ENCODE data around the gene ABCA7. TPM values are rescaled to one million over a fixed set of nuclear protein-coding genes. Genes with fewer than 3 reads are reported as not detected.
A peak's percentile ranks its signal among the peaks of the same experiment; 100 is the strongest.

ABCA7 gene
- total and polyA plus RNA-seq, 2 of the 13 experiments (the other 11 are each of a cell fraction or from before 2014, with no cell fraction given), result 4.4 to 32.4 TPM

DNA sequence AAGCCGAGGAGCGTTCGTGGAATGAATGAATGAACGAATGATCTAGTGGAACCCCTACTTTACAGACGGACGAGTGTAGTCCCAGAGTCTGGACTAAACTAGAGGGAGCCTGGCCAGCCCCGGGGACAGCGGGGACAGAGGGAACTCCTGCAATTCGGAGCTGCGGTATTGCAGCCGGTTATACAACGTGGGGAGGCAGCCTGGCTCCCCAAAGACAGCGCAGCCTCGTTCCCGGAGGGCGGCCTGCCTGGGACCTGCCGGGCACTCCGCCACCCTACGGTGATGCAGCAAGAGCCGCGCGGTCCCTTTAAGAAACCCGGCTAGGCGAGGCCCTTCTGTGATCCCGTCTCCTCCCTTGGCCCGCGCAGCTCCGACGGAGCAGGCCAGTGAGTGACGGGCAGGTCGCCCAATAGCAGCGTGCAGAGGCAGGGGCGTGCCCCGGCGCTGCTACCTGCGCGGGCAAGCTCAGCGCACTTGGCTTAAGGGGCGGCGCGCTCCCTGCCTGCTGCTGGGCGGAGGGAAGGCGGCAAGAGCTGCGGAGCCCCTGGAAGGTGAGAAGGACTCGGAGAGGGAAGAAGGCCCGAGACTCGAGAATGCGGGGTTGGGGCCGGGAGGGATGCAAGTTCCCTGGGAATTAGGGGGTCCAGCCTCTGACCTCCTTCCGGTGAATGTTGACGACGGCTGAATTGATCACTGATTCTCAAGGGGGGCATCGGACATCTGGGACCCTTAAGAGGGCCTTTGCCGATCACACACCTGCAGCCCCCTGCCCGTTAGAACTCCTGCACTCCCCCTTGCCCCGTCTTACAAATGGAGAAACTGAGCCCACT lies at the start of gene ABCA7 (continued):
- TF ChIP-seq PCBP1 (IDR thresholded peaks at IDR 0.05; ENCODE audit: borderline replicate concordance, low read depth, low read length), result 0 out of 2 replicates have a peak, but pooled peaks have one; percentile 68
- no peak for TF ChIP-seq RARG (CRISPR knock-in tag; IDR thresholded peaks at IDR 0.05; ENCODE audit: low read depth)
- TF ChIP-seq HDAC6 (IDR thresholded peaks at IDR 0.05; ENCODE audit: low read depth, low read length), result no peak
- peak; percentile 71 for TF ChIP-seq ZGPAT (CRISPR knock-in tag; IDR thresholded peaks at IDR 0.05)
- peak; percentile 63 for TF ChIP-seq ZFY (CRISPR knock-in tag; IDR thresholded peaks at IDR 0.05)
- TF ChIP-seq MAFG (CRISPR knock-in tag; IDR thresholded peaks at IDR 0.05), result no peak
- TF ChIP-seq FOXJ3 (CRISPR knock-in tag; IDR thresholded peaks at IDR 0.05; ENCODE audit: borderline replicate concordance), result no peak
- no peak for TF ChIP-seq ZFP62 (CRISPR knock-in tag; IDR thresholded peaks at IDR 0.05)
- TF ChIP-seq EHMT2 (IDR thresholded peaks at IDR 0.05; ENCODE audit: borderline replicate concordance, low read depth, low read length), result no peak
- TF ChIP-seq, protein P1, sequence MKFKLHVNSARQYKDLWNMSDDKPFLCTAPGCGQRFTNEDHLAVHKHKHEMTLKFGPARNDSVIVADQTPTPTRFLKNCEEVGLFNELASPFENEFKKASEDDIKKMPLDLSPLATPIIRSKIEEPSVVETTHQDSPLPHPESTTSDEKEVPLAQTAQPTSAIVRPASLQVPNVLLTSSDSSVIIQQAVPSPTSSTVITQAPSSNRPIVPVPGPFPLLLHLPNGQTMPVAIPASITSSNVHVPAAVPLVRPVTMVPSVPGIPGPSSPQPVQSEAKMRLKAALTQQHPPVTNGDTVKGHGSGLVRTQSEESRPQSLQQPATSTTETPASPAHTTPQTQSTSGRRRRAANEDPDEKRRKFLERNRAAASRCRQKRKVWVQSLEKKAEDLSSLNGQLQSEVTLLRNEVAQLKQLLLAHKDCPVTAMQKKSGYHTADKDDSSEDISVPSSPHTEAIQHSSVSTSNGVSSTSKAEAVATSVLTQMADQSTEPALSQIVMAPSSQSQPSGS (CRISPR knock-in tag; IDR thresholded peaks at IDR 0.05), result 0 out of 2 replicates have a peak, but pooled peaks have one; percentile 42
- TF ChIP-seq SRSF1 (optimal IDR thresholded peaks at IDR 0.05; ENCODE audit: low read depth, low read length), result no peak
- TF ChIP-seq SMAD3 (CRISPR knock-in tag; IDR thresholded peaks at IDR 0.05), result no peak
- no peak for TF ChIP-seq ZNF382 (CRISPR knock-in tag; IDR thresholded peaks at IDR 0.05; ENCODE audit: borderline replicate concordance)
- TF ChIP-seq ZNF274 (CRISPR knock-in tag; IDR thresholded peaks at IDR 0.05), result peak; percentile 80
- 0 out of 2 replicates have a peak, but pooled peaks have one; percentile 28 for TF ChIP-seq CBFB (CRISPR knock-in tag; IDR thresholded peaks at IDR 0.05)
- TF ChIP-seq MEF2D (CRISPR knock-in tag; IDR thresholded peaks at IDR 0.05), result peak; percentile 59; the same call in 1 of the 2 replicates
- TF ChIP-seq ATF4 (CRISPR knock-in tag; IDR thresholded peaks at IDR 0.05), result no peak
- TF ChIP-seq NFIB (CRISPR knock-in tag; IDR thresholded peaks at IDR 0.05; ENCODE audit: borderline replicate concordance), result no peak
- TF ChIP-seq ZNF709 (CRISPR knock-in tag; IDR thresholded peaks at IDR 0.05), result no peak
- no peak for TF ChIP-seq SRF (IDR thresholded peaks at IDR 0.05; ENCODE audit: low read depth, low read length)
- no peak for TF ChIP-seq REPIN1 (CRISPR knock-in tag; IDR thresholded peaks at IDR 0.05; ENCODE audit: borderline replicate concordance, low read depth)
- no peak for TF ChIP-seq ZNF484 (CRISPR knock-in tag; IDR thresholded peaks at IDR 0.05; ENCODE audit: borderline replicate concordance, low read depth)
- no peak for TF ChIP-seq LCORL (IDR thresholded peaks at IDR 0.05)
- TF ChIP-seq LCORL (CRISPR knock-in tag; IDR thresholded peaks at IDR 0.05), result peak; percentile 52; the same call in 1 of the 2 replicates
- TF ChIP-seq BRCA1 (CRISPR knock-in tag; IDR thresholded peaks at IDR 0.05), result no peak
- TF ChIP-seq FOXK1 (CRISPR knock-in tag; IDR thresholded peaks at IDR 0.05; ENCODE audit: borderline replicate concordance, low read depth), result peak; percentile 49; the same call in 1 of the 2 replicates
- no peak for TF ChIP-seq ZFP36 (IDR thresholded peaks at IDR 0.05; ENCODE audit: borderline replicate concordance, low read depth, low read length, partially characterized antibody)
- TF ChIP-seq HNF4A (CRISPR knock-in tag; IDR thresholded peaks at IDR 0.05), result no peak
- peak; percentile 21 for TF ChIP-seq FOSL2 (CRISPR knock-in tag; IDR thresholded peaks at IDR 0.05)

All from HepG2 (cell line).